ENCODE results near the gene SYNPR.

Gene SYNPR

GRCh38 chr3:63384382-63384781, 106.3 kb downstream of the SYNPR start:
- no peak for DNase-seq (ENCODE audit: extremely low read depth, insufficient read length)

GRCh38 chr3:63385629-63386028, 107.5 kb downstream of the SYNPR start:
- no peaks in the 10 kb centered on the region; the same call in none of the 2 replicates for H3K27me3 ChIP-seq (replicated peaks; ENCODE audit: control insufficient read depth, insufficient read depth, low read length)
- no peak overlapping the region for H3K4me3 ChIP-seq (replicated peaks; ENCODE audit: low read depth, low read length)
- H3K36me3 ChIP-seq (ENCODE audit: control insufficient read depth, insufficient read depth, low read length): no peaks in the 10 kb centered on the region
- DNase-seq (ENCODE audit: extremely low read depth, insufficient read length): no peak
- TF ChIP-seq, protein P1, sequence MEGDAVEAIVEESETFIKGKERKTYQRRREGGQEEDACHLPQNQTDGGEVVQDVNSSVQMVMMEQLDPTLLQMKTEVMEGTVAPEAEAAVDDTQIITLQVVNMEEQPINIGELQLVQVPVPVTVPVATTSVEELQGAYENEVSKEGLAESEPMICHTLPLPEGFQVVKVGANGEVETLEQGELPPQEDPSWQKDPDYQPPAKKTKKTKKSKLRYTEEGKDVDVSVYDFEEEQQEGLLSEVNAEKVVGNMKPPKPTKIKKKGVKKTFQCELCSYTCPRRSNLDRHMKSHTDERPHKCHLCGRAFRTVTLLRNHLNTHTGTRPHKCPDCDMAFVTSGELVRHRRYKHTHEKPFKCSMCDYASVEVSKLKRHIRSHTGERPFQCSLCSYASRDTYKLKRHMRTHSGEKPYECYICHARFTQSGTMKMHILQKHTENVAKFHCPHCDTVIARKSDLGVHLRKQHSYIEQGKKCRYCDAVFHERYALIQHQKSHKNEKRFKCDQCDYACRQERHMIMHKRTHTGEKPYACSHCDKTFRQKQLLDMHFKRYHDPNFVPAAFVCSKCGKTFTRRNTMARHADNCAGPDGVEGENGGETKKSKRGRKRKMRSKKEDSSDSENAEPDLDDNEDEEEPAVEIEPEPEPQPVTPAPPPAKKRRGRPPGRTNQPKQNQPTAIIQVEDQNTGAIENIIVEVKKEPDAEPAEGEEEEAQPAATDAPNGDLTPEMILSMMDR (IDR thresholded peaks at IDR 0.05; ENCODE audit: insufficient read depth, low read length, poor library complexity, severe bottlenecking): no peak

More at GRCh38 chr3:63384382-63384781, 106.3 kb downstream of the SYNPR start:
- TF ChIP-seq, protein P1 (IDR thresholded peaks at IDR 0.05; ENCODE audit: insufficient read depth, low read length, poor library complexity, severe bottlenecking): no peak
- Histone ChIP-seq H3K27me3 (replicated peaks; ENCODE audit: control insufficient read depth, insufficient read depth, low read length) (no peaks in the 10 kb centered on the region; the same call in none of the 2 replicates), H3K36me3 (ENCODE audit: control insufficient read depth, insufficient read depth, low read length) (no peaks in the 10 kb centered on the region), H3K4me3 (replicated peaks; ENCODE audit: low read depth, low read length) (no peak overlapping the region)

DNA sequence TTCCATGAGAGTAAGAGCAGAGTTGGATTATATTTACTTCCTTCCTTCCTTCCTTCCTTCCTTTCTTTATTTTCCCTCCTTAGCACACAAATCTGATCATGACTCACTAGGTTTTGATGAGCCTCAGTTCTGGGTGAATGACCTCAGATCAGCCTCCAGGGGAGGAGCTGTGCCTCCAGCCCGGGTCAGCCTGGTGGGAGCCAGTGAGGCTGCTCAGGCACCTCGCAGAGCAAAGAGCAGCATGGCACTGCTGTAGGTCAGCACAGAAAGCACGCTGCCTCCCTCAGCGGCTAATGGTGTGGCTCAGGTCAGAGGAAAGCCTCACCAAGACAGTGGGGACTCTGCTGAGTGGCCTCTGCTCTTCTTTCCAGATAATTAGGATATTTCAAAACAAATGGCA, 108.5 kb downstream of the SYNPR start:
- TF ChIP-seq, protein P1 (IDR thresholded peaks at IDR 0.05; ENCODE audit: insufficient read depth, low read length, poor library complexity, severe bottlenecking): no peak
- no peak for DNase-seq (ENCODE audit: extremely low read depth, insufficient read length)
- Histone ChIP-seq H3K27me3 (replicated peaks; ENCODE audit: control insufficient read depth, insufficient read depth, low read length) (no peaks in the 10 kb centered on the region; the same call in none of the 2 replicates), H3K4me3 (replicated peaks; ENCODE audit: low read depth, low read length) (no peak overlapping the region), H3K36me3 (ENCODE audit: control insufficient read depth, insufficient read depth, low read length) (no peaks in the 10 kb centered on the region)

GRCh38 chr3:63387568-63387967, 109.5 kb downstream of the SYNPR start:
- H3K36me3 ChIP-seq (ENCODE audit: control insufficient read depth, insufficient read depth, low read length): no peaks in the 10 kb centered on the region
- no peak for DNase-seq (ENCODE audit: extremely low read depth, insufficient read length)
- H3K27me3 ChIP-seq (replicated peaks; ENCODE audit: control insufficient read depth, insufficient read depth, low read length): no peaks in the 10 kb centered on the region; the same call in none of the 2 replicates
- no peak overlapping the region for H3K4me3 ChIP-seq (replicated peaks; ENCODE audit: low read depth, low read length)
- TF ChIP-seq, protein P1 (IDR thresholded peaks at IDR 0.05; ENCODE audit: insufficient read depth, low read length, poor library complexity, severe bottlenecking): no peak

DNA sequence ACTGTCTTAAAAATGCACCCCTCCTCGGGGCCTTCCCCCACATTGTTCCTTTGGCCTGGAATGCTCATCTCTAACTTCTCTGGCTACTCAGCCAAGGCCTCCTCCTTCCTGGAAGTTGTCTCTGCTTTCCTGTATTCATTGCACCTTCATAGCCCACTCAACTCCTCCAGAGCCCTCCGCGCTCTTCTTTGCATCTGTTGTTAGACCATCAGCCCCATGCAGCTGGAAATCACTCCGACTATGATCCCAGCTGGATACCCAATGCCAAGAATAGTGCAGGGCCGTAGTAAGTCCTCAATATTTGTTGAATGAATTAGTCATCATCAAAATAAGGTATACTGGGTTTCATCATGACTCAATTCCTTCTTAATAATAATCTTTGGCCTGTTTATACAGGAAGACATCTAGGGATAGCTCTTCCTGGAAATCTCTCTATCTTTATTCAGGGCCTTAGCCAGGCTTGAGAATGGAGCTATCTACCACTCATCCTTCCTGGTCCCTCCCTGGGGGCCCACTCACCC, 112.7 kb downstream of the SYNPR start:
- no peak for DNase-seq (ENCODE audit: extremely low read depth, insufficient read length)
- H3K36me3 ChIP-seq (ENCODE audit: control insufficient read depth, insufficient read depth, low read length): no peaks in the 10 kb centered on the region
- H3K27me3 ChIP-seq (replicated peaks; ENCODE audit: control insufficient read depth, insufficient read depth, low read length): no peaks in the 10 kb centered on the region; the same call in none of the 2 replicates
- TF ChIP-seq, protein P1 (IDR thresholded peaks at IDR 0.05; ENCODE audit: insufficient read depth, low read length, poor library complexity, severe bottlenecking): no peak
- no peak overlapping the region for H3K4me3 ChIP-seq (replicated peaks; ENCODE audit: low read depth, low read length)

GRCh38 chr3:63395960-63396359, 117.9 kb downstream of the SYNPR start:
- no peak overlapping the region for H3K4me3 ChIP-seq (replicated peaks; ENCODE audit: low read depth, low read length)
- TF ChIP-seq, protein P1 (IDR thresholded peaks at IDR 0.05; ENCODE audit: insufficient read depth, low read length, poor library complexity, severe bottlenecking): no peak
- no peaks in the 10 kb centered on the region for H3K36me3 ChIP-seq (ENCODE audit: control insufficient read depth, insufficient read depth, low read length)
- no peak for DNase-seq (ENCODE audit: extremely low read depth, insufficient read length)
- H3K27me3 ChIP-seq (replicated peaks; ENCODE audit: control insufficient read depth, insufficient read depth, low read length): no peaks in the 10 kb centered on the region

All from GM06990 (cell line).